ENCODE data around the gene GNPTG.

DNA sequence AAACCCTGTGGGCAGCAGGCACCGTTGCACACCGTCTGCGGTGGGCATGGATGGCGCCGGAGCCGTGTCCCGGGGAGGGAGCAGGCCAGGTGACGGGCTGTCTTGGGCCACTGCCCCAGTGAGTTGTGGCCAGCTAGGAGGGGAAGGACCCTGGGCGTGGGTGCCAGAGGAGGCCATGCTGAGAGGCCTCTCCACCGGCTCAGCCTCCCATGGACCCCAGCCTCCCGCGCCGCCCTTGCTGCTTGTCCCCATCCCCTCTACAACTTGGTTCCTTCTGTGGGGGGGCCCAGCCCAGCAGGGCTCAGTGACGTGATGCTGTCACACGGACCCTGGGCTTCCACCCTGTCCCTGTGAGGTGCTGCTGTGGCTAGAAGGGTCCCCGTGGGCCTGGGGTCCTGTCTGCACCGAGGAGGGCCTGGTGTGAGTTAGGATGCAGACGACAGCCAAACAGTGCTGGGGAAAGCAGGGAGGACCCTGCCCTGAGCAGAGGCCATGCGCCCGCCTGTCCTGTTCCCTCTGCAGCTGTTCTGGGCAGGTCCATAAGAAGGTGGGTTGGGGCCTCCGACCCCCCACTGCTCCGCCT, 31.0 kb upstream of the GNPTG start:
- no peak for TF ChIP-seq POLR2A (IDR thresholded peaks at IDR 0.05; ENCODE audit: extremely low read depth, insufficient read length)
- TF ChIP-seq CTCF (IDR thresholded peaks at IDR 0.05; ENCODE audit: low read depth, low read length), result no peak
- TF ChIP-seq MYC (IDR thresholded peaks at IDR 0.05; ENCODE audit: low read depth, low read length), result no peak
- TF ChIP-seq, protein P1, sequence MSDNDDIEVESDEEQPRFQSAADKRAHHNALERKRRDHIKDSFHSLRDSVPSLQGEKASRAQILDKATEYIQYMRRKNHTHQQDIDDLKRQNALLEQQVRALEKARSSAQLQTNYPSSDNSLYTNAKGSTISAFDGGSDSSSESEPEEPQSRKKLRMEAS (IDR thresholded peaks at IDR 0.05; ENCODE audit: low read depth, low read length), result no peak
